Neutrophil (primary cell): ENCODE data around the gene DNPEP.
"Not testable (repeated sequence)": the region's sequence is repeated elsewhere in the genome, so short reads cannot be mapped to it uniquely, and the experiment has no call there.

Experiments
- H3K27ac ChIP-seq: fragments of 200-600 bp; sonication (generic); 2 replicates; pipeline ENCODE4 v1.5.1; 2016; ENCODE audit warnings: mild to moderate bottlenecking, moderate library complexity
- H3K27me3 ChIP-seq: fragments of 200-600 bp; sonication (generic); 2 replicates; pipeline ENCODE4 v1.6.0; 2016; ENCODE audit warnings: mild to moderate bottlenecking
- H3K36me3 ChIP-seq: fragments of 200-600 bp; sonication (generic); 2 replicates; pipeline ENCODE4 v1.5.1; 2017
- H3K4me1 ChIP-seq, 2 experiments: fragments of 200-600 bp in 1 of 2; sonication (generic) in 1 of 2; 1 replicate in 1 of 2; 2 replicates in 1 of 2; pipeline versions ENCODE4 v1.5.1 to v1.6.1; 2013 to 2016; ENCODE audit warnings: low read depth in 1 of 2, low read length in 1 of 2, mild to moderate bottlenecking in 1 of 2, moderate library complexity in 1 of 2; ENCODE audit not compliant: control insufficient read depth in 1 of 2, insufficient read depth in 1 of 2
- H3K4me3 ChIP-seq, 2 experiments: fragments of 200-600 bp in 1 of 2; sonication (generic) in 1 of 2; 1 replicate in 1 of 2; 2 replicates in 1 of 2; pipeline ENCODE4 v1.5.1; 2013 to 2016; ENCODE audit warnings: low read depth in 1 of 2, low read length in 1 of 2, mild to moderate bottlenecking in 1 of 2, moderate library complexity in 1 of 2
- H3K9me3 ChIP-seq: fragments of 200-600 bp; sonication (generic); 2 replicates; pipeline ENCODE4 v1.5.1; 2016
- CTCF ChIP-seq: fragments of 200-600 bp; sonication (generic); IDR thresholded peaks from 2 replicates; pipeline ENCODE4 v1.5.1; 2016; ENCODE audit warnings: antibody characterized with exemption

DNPEP gene

GRCh38 chr2:219409619-219410018, 21.9 kb upstream of the DNPEP start:
- no peak overlapping the region for H3K27ac ChIP-seq
- no peak overlapping the region for H3K4me3 ChIP-seq
- H3K36me3 ChIP-seq, result no peaks in the 10 kb centered on the region
- H3K4me1 ChIP-seq, result no peaks in the 10 kb centered on the region
- peaks cover 71% of the 10 kb centered on the region for H3K27me3 ChIP-seq
- H3K9me3 ChIP-seq, result no peaks in the 10 kb centered on the region
- no peak for TF ChIP-seq CTCF

GRCh38 chr2:219408631-219409030, 20.9 kb upstream of the DNPEP start:
- Histone ChIP-seq H3K27ac (no peak overlapping the region), H3K36me3 (no peaks in the 10 kb centered on the region), H3K9me3 (no peaks in the 10 kb centered on the region), H3K4me1 (no peaks in the 10 kb centered on the region), H3K4me3 (no peak overlapping the region), H3K27me3 (peaks cover 71% of the 10 kb centered on the region)
- TF ChIP-seq CTCF, result no peak

GRCh38 chr2:219408204-219408603, 20.5 kb upstream of the DNPEP start:
- no peaks in the 10 kb centered on the region for H3K36me3 ChIP-seq
- no peak overlapping the region for H3K27ac ChIP-seq
- H3K27me3 ChIP-seq, result peaks cover 71% of the 10 kb centered on the region
- no peaks in the 10 kb centered on the region for H3K9me3 ChIP-seq
- no peak for TF ChIP-seq CTCF
- H3K4me1 ChIP-seq, result no peaks in the 10 kb centered on the region
- no peak overlapping the region for H3K4me3 ChIP-seq

- H3K9me3 ChIP-seq, H3K36me3 ChIP-seq, H3K27ac ChIP-seq, H3K4me3 ChIP-seq, H3K4me1 ChIP-seq: not testable (repeated sequence)
- peaks cover 65% of the 10 kb centered on the region for H3K27me3 ChIP-seq
Observed at GRCh38 chr2:219407343-219407742, 19.6 kb upstream of the DNPEP start.

- TF ChIP-seq CTCF, result no peak
- H3K4me3 ChIP-seq, result no peak overlapping the region
- peaks cover 3 to 11% of the 10 kb centered on the region in 2 experiments for H3K4me1 ChIP-seq
- H3K27ac ChIP-seq, result no peak overlapping the region
- H3K9me3 ChIP-seq, result no peaks in the 10 kb centered on the region
- no peaks in the 10 kb centered on the region for H3K36me3 ChIP-seq
- peaks cover 60% of the 10 kb centered on the region for H3K27me3 ChIP-seq
Observed at GRCh38 chr2:219406861-219407230, 19.1 kb upstream of the DNPEP start.

GRCh38 chr2:219405958-219406860, 18.5 kb upstream of the DNPEP start:
- no peaks in the 10 kb centered on the region for H3K36me3 ChIP-seq
- H3K27ac ChIP-seq, result no peak overlapping the region
- H3K4me3 ChIP-seq, result no peak overlapping the region
- peaks cover 54% of the 10 kb centered on the region for H3K27me3 ChIP-seq
- no peak for TF ChIP-seq CTCF
- no peaks in the 10 kb centered on the region for H3K9me3 ChIP-seq
- H3K4me1 ChIP-seq, result peaks cover 9 to 17% of the 10 kb centered on the region in 2 experiments
